H1 (cell line): ENCODE results near the gene VPS13C. TPM values are rescaled to one million over a fixed set of nuclear protein-coding genes. Genes with fewer than 3 reads are reported as not detected.

Source experiments
- CTCF ChIA-PET: fragments of 300-600 bp; sonication (Branson Sonifier 250); formaldehyde crosslinking; loops from one replicate; lab custom pipeline; 2021; ENCODE audit not compliant: partially characterized antibody; lab: Charles Lee
- POLR2A ChIA-PET: fragments of 300-600 bp; sonication (Branson Sonifier 250); formaldehyde crosslinking; loops from one replicate; lab custom pipeline; 2021; ENCODE audit warnings: inconsistent platforms; ENCODE audit not compliant: partially characterized antibody; lab: Charles Lee
- DNase-seq, 2 experiments: peaks; one replicate each; pipeline versions ENCODE4 v3.0.0 to v3.0.0-alpha.2; 2010 to 2022; ENCODE audit warnings: low spot score in 2 of 2, low read depth in 1 of 2, mixed read lengths in 1 of 2
- FAIRE-seq: peaks from 2 replicates; lab custom pipeline; 2011; peaks lifted over from hg19 to GRCh38; lab: Jason Lieb, UNC
- H2AFZ ChIP-seq: 2 replicates; pipeline ENCODE4 v1.8.1; 2012; ENCODE audit warnings: low read length, inconsistent platforms
- H2AK5ac ChIP-seq: 2 replicates; pipeline ENCODE4 v1.6.1; 2013; ENCODE audit warnings: low read depth, low read length
- H2BK120ac ChIP-seq: replicated peaks from 2 replicates; pipeline ENCODE3; 2013; ENCODE audit warnings: low read depth, low read length, inconsistent platforms
- H2BK12ac ChIP-seq: 2 replicates; pipeline ENCODE4 v1.6.1; 2013; ENCODE audit warnings: low read depth, low read length
- H2BK15ac ChIP-seq: 2 replicates; pipeline ENCODE4 v1.6.1; 2013; ENCODE audit warnings: low read length
- H2BK20ac ChIP-seq: 2 replicates; pipeline ENCODE4 v1.6.1; 2013; ENCODE audit warnings: low read length
- H2BK5ac ChIP-seq: 2 replicates; pipeline ENCODE4 v1.6.1; 2013; ENCODE audit warnings: low read depth, low read length
- H3K14ac ChIP-seq: 2 replicates; pipeline ENCODE4 v1.6.1; 2013; ENCODE audit warnings: inconsistent platforms; ENCODE audit not compliant: insufficient read length
- H3K18ac ChIP-seq: 2 replicates; pipeline ENCODE4 v1.6.1; 2013; ENCODE audit warnings: low read length; ENCODE audit errors: extremely low read depth
- H3K23ac ChIP-seq: 2 replicates; pipeline ENCODE4 v1.6.1; 2013; ENCODE audit warnings: inconsistent platforms; ENCODE audit not compliant: insufficient read length
- H3K23me2 ChIP-seq: 2 replicates; pipeline ENCODE4 v1.6.1; 2013; ENCODE audit warnings: low read depth, low read length
- H3K27ac ChIP-seq: 2 replicates; pipeline ENCODE4 v1.6.1; 2011; ENCODE audit warnings: low read depth, low read length, inconsistent platforms
- H3K27me3 ChIP-seq, 4 experiments: replicated peaks in 1 of 4; 1 replicate in 1 of 4; 2 replicates in 3 of 4; pipeline versions ENCODE4 v1.6.1 to v1.8.1; 2011 to 2013; ENCODE audit warnings: low read length in 3 of 4, mild to moderate bottlenecking in 3 of 4, inconsistent platforms in 2 of 4, mixed read lengths in 2 of 4, moderate library complexity in 1 of 4; ENCODE audit not compliant: control insufficient read depth in 3 of 4, insufficient read depth in 3 of 4; ENCODE audit errors: extremely low read depth in 1 of 4
- H3K36me3 ChIP-seq, 4 experiments: 2 replicates each; pipeline versions ENCODE4 v1.6.1 to v1.8.1; 2011 to 2013; ENCODE audit warnings: mild to moderate bottlenecking in 4 of 4, low read length in 3 of 4, moderate library complexity in 2 of 4, control low read depth in 1 of 4, inconsistent platforms in 1 of 4; ENCODE audit not compliant: insufficient read depth in 4 of 4, control insufficient read depth in 2 of 4
- H3K4ac ChIP-seq: replicated peaks from 2 replicates; pipeline ENCODE3; 2013; ENCODE audit warnings: low read length, low read depth, mixed read lengths, inconsistent platforms; ENCODE audit not compliant: insufficient read length
- H3K4me1 ChIP-seq, 4 experiments: replicated peaks in 1 of 4; 1 replicate in 1 of 4; 2 replicates in 3 of 4; pipeline versions ENCODE4 v1.6.1 to v1.8.1; 2011 to 2013; ENCODE audit warnings: low read length in 3 of 4, inconsistent platforms in 2 of 4, mixed read lengths in 1 of 4; ENCODE audit not compliant: insufficient read depth in 4 of 4, control insufficient read depth in 3 of 4
- H3K4me2 ChIP-seq, 2 experiments: 2 replicates each; pipeline versions ENCODE4 v1.6.1 to v1.8.1; 2011 to 2013; ENCODE audit warnings: low read depth in 2 of 2, low read length in 2 of 2, control low read depth in 1 of 2, inconsistent platforms in 1 of 2, mild to moderate bottlenecking in 1 of 2; ENCODE audit not compliant: insufficient read depth in 1 of 2
- H3K4me3 ChIP-seq, 4 experiments: fragments of 200-600, 300-600 bp in 1 of 4; sonication (generic), shearing (Covaris generic), sonication (Bioruptor Twin) in 1 of 4; 2 replicates each; pipeline versions ENCODE4 v1.5.1 to v1.8.1; 2011 to 2016; ENCODE audit warnings: low read length in 4 of 4, low read depth in 3 of 4, control low read depth in 2 of 4, inconsistent platforms in 2 of 4, mild to moderate bottlenecking in 2 of 4, mixed read lengths in 1 of 4, moderate library complexity in 1 of 4; ENCODE audit not compliant: insufficient read depth in 2 of 4; ENCODE audit errors: extremely low read depth in 1 of 4
- H3K56ac ChIP-seq: replicated peaks from 2 replicates; pipeline ENCODE3; 2013; ENCODE audit warnings: low read depth, mild to moderate bottlenecking, mixed read lengths, low read length, inconsistent platforms; ENCODE audit not compliant: insufficient read length
- H3K79me1 ChIP-seq: 2 replicates; pipeline ENCODE4 v1.6.1; 2013; ENCODE audit warnings: low read depth, low read length, control low read depth
- H3K79me2 ChIP-seq, 2 experiments: 2 replicates each; pipeline versions ENCODE4 v1.6.1 to v1.8.1; 2012 to 2013; ENCODE audit warnings: low read length in 2 of 2, mild to moderate bottlenecking in 2 of 2, inconsistent platforms in 1 of 2; ENCODE audit not compliant: insufficient read depth in 2 of 2, control insufficient read depth in 1 of 2
- H3K9ac ChIP-seq, 4 experiments: replicated peaks in 1 of 4; 1 replicate in 1 of 4; 2 replicates in 3 of 4; pipeline versions ENCODE4 v1.6.1 to v1.8.1; 2011 to 2013; ENCODE audit warnings: low read depth in 3 of 4, low read length in 3 of 4, control low read depth in 2 of 4, mild to moderate bottlenecking in 2 of 4, moderate library complexity in 2 of 4, inconsistent platforms in 1 of 4; ENCODE audit errors: extremely low read depth in 1 of 4
- H3K9me3 ChIP-seq, 2 experiments: 2 replicates each; pipeline versions ENCODE4 v1.6.1 to v1.8.1; 2012 to 2013; ENCODE audit warnings: mild to moderate bottlenecking in 2 of 2, moderate library complexity in 2 of 2, control low read depth in 1 of 2, inconsistent platforms in 1 of 2, low read depth in 1 of 2, low read length in 1 of 2, mixed read lengths in 1 of 2; ENCODE audit not compliant: insufficient read depth in 2 of 2
- H4K20me1 ChIP-seq, 2 experiments: replicated peaks in 1 of 2; 2 replicates each; pipeline versions ENCODE3 to v1.8.1; 2011 to 2013; ENCODE audit warnings: inconsistent platforms in 2 of 2, low read length in 2 of 2, mild to moderate bottlenecking in 1 of 2; ENCODE audit not compliant: insufficient read depth in 2 of 2, control insufficient read depth in 1 of 2
- H4K5ac ChIP-seq: 2 replicates; pipeline ENCODE4 v1.6.1; 2013; ENCODE audit warnings: low read length, low read depth, mixed read lengths, inconsistent platforms; ENCODE audit not compliant: insufficient read length
- H4K8ac ChIP-seq: 2 replicates; pipeline ENCODE4 v1.8.0; 2013; ENCODE audit warnings: mild to moderate bottlenecking, moderate library complexity, low read length, inconsistent platforms; ENCODE audit not compliant: insufficient read depth; ENCODE audit errors: extremely low read depth
- H4K91ac ChIP-seq: replicated peaks from 2 replicates; pipeline ENCODE3; 2013; ENCODE audit warnings: low read length, mixed read lengths, inconsistent platforms; ENCODE audit not compliant: insufficient read length
- CEBPB ChIP-seq: IDR thresholded peaks from 2 replicates; pipeline ENCODE4 v1.6.1; 2012; ENCODE audit warnings: low read depth, low read length
- FOSL1 ChIP-seq: IDR thresholded peaks from 2 replicates; pipeline ENCODE4 v1.6.1; 2011; ENCODE audit warnings: mild to moderate bottlenecking, low read depth, low read length, moderate library complexity; ENCODE audit not compliant: insufficient read depth
- GTF2F1 ChIP-seq: IDR thresholded peaks from 2 replicates; pipeline ENCODE4 v1.6.1; 2012; ENCODE audit warnings: low read depth, low read length, improper control_type of control experiment, borderline replicate concordance
- PHF8 ChIP-seq: fragments of 200-600 bp; sonication (generic); conservative IDR thresholded peaks from 2 replicates; pipeline ENCODE4 v1.7.1; 2012; ENCODE audit warnings: low read depth, mild to moderate bottlenecking, inconsistent platforms, low read length, moderate library complexity
- SP1 ChIP-seq: IDR thresholded peaks from 2 replicates; pipeline ENCODE4 v1.6.1; 2011; ENCODE audit warnings: low read depth, low read length
- TBP ChIP-seq: IDR thresholded peaks from 2 replicates; pipeline ENCODE4 v1.6.1; 2011; ENCODE audit warnings: low read depth, low read length, improper control_type of control experiment
- TEAD4 ChIP-seq: IDR thresholded peaks from 2 replicates; pipeline ENCODE4 v1.6.1; 2012; ENCODE audit warnings: low read depth, low read length, inconsistent platforms, mixed read lengths
- whole genome bisulfite sequencing, 2 experiments: shearing (Covaris generic) in 1 of 2; methylation state at CpG; one replicate each; pipeline versions ENCODE4 v1.1.6 to v1.1.7; 2013 to 2015; ENCODE audit warnings: low lambda C conversion rate in 2 of 2, mixed read lengths in 2 of 2, inconsistent platforms in 1 of 2, low coverage in 1 of 2, missing lambda C conversion rate in 1 of 2; ENCODE audit not compliant: insufficient replicate concordance in 2 of 2, insufficient coverage in 1 of 2, insufficient read length in 1 of 2; ENCODE audit errors: extremely low coverage in 1 of 2, missing lambda C conversion rate in 1 of 2; 5-methylcytosine and 5-hydroxymethylcytosine counted together
- polyA plus RNA-seq, 7 experiments: library from polyadenylated mRNA; depleted of rRNA in 3 of 7; stranded (reverse) in 5 of 7; unstranded in 2 of 7; fragments of >200 nt in 5 of 7; fragments of 200-250 nt in 2 of 7; gene quantifications; 1 replicate in 5 of 7; 2 replicates in 1 of 7; 4 replicates in 1 of 7; pipeline versions ENCODE4 v1.2.1 to v1.2.3, GENCODE V29; 2011 to 2013; ENCODE audit warnings: missing spikeins in 2 of 7, mixed read lengths in 2 of 7
- total RNA-seq: library from RNA; stranded (reverse); fragmentation: NEBNext Ultra II Directional; extraction: Animal tissue kit (Norgen Biotek cat#: 25700); gene quantifications from 2 replicates; pipeline ENCODE4 v1.2.1, GENCODE V29; 2021
- TF ChIP-seq, protein P1 (sequence below): IDR thresholded peaks from 2 replicates; pipeline ENCODE4 v1.6.1; 2012; ENCODE audit warnings: low read length, inconsistent platforms

VPS13C gene
- total and polyA plus RNA-seq, 2 of the 8 experiments (the other 6 are each of a cell fraction or from before 2014, with no cell fraction given), result 4.8 to 18.8 TPM

- Histone ChIP-seq H3K23ac (no peak overlapping the region), H2BK20ac (no peak overlapping the region), H2BK120ac (no peak overlapping the region), H3K27me3 (no peaks in the 10 kb centered on the region), H3K14ac (no peak overlapping the region), H3K4me2 (no peak overlapping the region), H3K4ac (no peak overlapping the region), H3K79me1 (no peaks in the 10 kb centered on the region), H3K79me2 (no peaks in the 10 kb centered on the region), H3K4me1 (no peaks in the 10 kb centered on the region), H2AK5ac (no peak overlapping the region), H4K5ac (no peak overlapping the region), H3K4me3 (no peak overlapping the region), H3K9ac (no peak overlapping the region), H3K23me2 (no peaks in the 10 kb centered on the region), H2BK5ac (no peak overlapping the region), H2BK15ac (no peak overlapping the region), H3K36me3 (peaks cover 0 to 4% (median 2%) of the 10 kb centered on the region in 4 experiments; a peak in 2 of 8 replicates), H3K9me3 (no peaks in the 10 kb centered on the region), H4K8ac (no peak overlapping the region), H3K18ac (no peak overlapping the region), H3K27ac (no peak overlapping the region), H2AFZ (no peak overlapping the region), H3K56ac (no peak overlapping the region), H2BK12ac (no peak overlapping the region), H4K91ac (no peak overlapping the region), H4K20me1 (peaks cover 0 to 2% of the 10 kb centered on the region in 2 experiments)
- no peak for TF ChIP-seq CEBPB
- TF ChIP-seq, protein P1, sequence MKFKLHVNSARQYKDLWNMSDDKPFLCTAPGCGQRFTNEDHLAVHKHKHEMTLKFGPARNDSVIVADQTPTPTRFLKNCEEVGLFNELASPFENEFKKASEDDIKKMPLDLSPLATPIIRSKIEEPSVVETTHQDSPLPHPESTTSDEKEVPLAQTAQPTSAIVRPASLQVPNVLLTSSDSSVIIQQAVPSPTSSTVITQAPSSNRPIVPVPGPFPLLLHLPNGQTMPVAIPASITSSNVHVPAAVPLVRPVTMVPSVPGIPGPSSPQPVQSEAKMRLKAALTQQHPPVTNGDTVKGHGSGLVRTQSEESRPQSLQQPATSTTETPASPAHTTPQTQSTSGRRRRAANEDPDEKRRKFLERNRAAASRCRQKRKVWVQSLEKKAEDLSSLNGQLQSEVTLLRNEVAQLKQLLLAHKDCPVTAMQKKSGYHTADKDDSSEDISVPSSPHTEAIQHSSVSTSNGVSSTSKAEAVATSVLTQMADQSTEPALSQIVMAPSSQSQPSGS, result no peak
- no peak for TF ChIP-seq FOSL1
- no peak for TF ChIP-seq SP1
- TF ChIP-seq PHF8, result no peak
- TF ChIP-seq GTF2F1, result no peak
- TF ChIP-seq TBP, result no peak
- no peak for TF ChIP-seq TEAD4
- POLR2A ChIA-PET, result no interaction called here
- DNase-seq, result no peak
- CTCF ChIA-PET, result no interaction called here
- WGBS, 2 experiments, result 92% methylated on average over 5 of the region's 5 CpGs; no CpG with 5 or more reads in 1 of the 2 experiments
- FAIRE-seq, result no peak
Measured at GRCh38 chr15:61989667-61990066, 70.6 kb downstream of the VPS13C start.
